Activated effector memory CD4-positive, alpha-beta T cell treated with anti-CD3 and anti-CD28 coated beads, Interleukin-2, amount 50 U/mL, for 16 hours (primary cell): ENCODE measurements around the gene ERVW-1.
"Not testable (repeated sequence)": the region's sequence is repeated elsewhere in the genome, so short reads cannot be mapped to it uniquely, and the experiment has no call there.

Source experiments
- DNase-seq: peaks from one replicate; pipeline ENCODE4 v3.0.0-alpha.2; 2020

ERVW-1 gene

GRCh38 chr7:92466682-92467081 is 11.1 kb downstream of the ERVW-1 start:
- no peak for DNase-seq

- DNase-seq: no peak
Measured at GRCh38 chr7:92464515-92464914, 13.2 kb downstream of the ERVW-1 start.

DNA sequence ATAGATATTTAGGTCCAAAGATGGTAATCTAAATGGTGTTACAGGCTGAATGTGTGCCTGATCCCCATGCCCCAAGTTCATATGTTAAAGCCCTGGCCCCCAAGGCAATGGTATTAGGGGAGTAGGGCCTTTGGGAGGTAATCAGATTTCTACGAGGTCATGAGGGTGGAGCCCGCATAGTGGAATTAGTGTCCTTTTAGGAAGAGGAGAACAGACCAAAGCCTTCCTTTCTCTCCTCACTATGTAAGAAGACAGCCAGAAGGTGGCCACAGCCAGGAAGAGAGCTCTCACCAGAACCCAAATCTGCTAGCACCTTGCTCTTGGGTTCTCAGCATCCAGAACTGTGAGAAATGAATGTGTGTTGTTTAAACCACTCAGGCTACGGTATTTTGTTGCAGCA is 15.2 kb downstream of the ERVW-1 start:
- DNase-seq: no peak

DNA sequence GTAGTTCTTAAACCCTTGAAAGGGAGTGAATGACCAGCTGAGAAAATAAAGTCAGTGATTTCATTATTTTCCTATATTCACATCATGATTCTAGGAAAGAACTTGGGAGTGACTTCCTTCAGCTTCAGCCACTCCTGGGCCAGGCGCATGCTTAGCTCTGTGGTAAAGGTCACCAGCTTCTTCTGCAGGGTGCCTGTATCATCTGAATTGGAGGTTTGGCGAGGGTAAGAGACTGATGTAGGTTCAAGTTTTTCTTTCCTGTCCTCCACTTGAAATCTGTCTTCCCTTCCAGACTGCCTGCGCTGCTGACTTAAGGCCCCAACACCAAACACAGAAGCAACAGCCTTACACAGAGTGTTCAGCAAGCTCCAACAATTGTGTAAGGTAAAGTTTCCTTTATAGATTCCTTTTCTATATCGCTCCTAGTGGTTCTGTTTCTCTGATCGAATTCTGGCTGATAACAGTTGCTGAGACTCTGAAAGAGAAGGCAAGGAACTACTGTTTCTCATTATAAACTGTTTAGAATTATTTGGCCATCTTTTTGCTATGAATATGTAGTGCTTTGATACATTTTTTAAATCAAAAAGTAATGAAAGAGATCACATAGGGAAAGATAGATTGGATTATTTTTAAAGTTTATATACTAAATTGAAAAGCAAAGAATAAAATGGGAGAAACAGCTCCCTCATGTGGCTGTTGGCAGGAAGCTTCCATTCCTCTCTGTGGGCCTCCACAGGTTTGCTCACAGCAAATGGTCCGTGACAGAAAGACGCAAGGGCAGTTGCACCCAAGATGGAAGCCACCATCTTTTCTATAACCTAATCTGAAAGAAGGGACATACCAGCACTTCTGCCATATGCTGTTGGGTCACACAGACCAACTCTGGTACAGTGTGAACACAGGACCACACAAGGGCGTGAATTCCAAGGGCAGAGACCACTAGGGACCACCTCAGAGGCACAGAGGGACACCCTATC is 16.4 kb downstream of the ERVW-1 start:
- peak; percentile 66 for DNase-seq

DNA sequence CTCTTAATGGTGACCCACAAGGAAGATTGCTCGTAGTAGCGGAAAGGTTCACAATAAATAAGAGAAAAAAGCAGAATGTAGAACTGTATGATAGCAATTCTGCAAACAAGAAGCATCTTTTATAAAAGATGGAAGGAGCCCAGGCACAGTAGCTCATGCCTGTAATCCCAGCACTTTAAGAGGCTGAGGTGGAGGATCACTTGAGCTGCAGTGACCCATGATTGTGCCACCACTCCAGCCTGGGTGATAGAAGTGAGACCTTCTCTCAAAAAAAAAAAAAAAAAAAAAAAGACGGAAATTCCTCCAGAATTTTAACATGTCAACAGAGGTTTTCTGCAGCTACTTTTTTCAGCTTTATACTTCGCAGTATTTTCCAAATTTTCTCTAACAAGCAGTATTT is 17.2 kb downstream of the ERVW-1 start:
- DNase-seq: no peak

DNA sequence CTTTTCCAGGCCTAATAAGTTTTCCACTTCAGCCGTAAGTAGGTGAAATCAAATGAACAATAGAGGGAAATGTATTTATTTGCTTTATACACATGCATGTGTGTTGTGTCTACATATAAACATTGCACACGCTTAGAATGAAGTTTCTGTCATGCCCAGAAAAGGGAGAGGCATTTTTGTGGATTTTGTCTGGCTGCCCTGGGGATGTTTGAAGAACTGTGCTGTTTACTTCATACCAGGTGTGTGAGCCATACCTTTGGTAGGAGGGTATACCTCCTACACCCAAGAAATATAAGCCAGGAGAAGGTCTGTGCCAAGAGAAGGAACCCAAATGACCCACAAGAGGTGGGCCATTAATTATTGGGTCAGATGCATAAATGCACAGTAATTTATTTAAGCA is 17.6 kb downstream of the ERVW-1 start:
- DNase-seq: no peak

GRCh38 chr7:92456236-92456635 is 21.5 kb downstream of the ERVW-1 start:
- no peak for DNase-seq

- DNase-seq: no peak
Measured at GRCh38 chr7:92451645-92452044, 26.1 kb downstream of the ERVW-1 start.

DNA sequence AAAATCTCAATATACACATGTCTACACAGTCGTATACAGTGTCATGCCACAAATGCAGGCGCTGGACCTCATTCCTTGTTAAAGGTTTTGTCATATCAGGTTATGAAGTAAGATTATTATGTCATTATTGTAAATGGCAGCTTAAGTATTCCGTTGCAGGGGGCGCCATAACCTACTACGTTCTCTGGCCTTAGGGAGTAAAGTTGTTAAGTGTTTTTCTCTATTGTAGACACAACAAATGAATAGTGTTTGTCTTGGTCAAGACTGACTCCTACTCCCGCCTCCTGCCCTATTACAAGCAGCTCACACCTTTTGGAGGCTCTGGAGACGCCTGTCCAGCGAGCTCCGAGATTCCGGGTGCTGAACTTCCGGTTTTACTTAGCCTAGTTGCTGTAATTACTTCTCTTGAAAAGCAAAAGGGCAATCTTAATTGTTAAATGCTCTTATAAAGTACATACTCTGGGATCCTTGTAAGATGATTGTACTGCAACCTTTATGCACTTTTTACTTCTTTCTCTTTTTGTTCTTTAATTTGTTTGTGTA is 29.5 kb downstream of the ERVW-1 start:
- peak; percentile 84 for DNase-seq

GRCh38 chr7:92447345-92448204 is 30.2 kb downstream of the ERVW-1 start, which contains the start of gene GATAD1:
Gene GATAD1, plus strand, starts transcription at chr7:92447482. Its CDS starts 248 bp downstream, at chr7:92447730.
- DNase-seq: peak; percentile 91

- no peak for DNase-seq
Measured at GRCh38 chr7:92446869-92447344, 30.8 kb downstream of the ERVW-1 start.

DNA sequence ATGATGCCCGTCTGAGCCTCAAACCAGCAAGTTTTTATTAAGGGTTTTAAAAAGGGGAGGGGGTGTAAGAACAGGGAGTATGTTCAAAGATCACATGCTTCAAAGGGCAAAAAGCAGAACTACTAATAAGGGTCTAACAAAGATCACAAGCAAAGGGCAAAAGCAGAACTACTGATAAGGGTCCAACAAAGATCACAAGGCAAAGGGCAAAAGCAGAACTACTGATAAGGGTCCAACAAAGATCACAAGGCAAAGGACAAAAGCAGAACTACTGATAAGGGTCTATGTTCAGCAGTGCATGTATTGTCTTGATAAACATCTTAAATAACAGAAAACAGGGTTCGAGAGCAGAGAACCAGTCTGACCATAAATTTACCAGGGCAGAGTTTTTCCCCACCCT is 35.0 kb downstream of the ERVW-1 start:
- not testable (repeated sequence) for DNase-seq

DNA sequence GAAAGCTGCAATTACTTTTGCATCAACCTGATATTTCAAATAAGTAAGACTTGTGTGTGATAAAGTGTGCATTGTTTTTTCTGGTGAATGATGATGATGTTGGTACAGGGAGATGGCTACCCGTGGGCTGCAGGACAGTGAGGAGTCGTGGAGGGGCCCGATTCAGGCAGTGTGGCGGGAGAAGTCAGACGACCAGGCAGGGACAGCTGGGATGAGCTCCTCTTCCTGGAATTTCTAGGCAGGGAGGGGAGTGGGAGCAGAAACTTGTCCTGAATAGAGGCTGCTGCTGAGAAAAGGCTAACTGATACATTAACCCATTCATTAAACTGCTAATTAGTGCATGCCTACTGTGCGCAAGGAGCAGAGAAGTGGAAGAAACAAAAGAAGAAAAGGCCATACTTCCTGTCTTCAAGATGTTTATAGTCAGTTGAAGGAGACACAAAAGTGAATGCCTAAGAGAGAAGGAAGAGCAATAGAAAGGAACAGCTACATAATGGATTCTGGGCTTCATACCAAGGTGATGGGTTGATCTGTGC is 39.7 kb downstream of the ERVW-1 start:
- no peak for DNase-seq

GRCh38 chr7:92436612-92437445 is 40.9 kb downstream of the ERVW-1 start:
- DNase-seq: no peak

DNA sequence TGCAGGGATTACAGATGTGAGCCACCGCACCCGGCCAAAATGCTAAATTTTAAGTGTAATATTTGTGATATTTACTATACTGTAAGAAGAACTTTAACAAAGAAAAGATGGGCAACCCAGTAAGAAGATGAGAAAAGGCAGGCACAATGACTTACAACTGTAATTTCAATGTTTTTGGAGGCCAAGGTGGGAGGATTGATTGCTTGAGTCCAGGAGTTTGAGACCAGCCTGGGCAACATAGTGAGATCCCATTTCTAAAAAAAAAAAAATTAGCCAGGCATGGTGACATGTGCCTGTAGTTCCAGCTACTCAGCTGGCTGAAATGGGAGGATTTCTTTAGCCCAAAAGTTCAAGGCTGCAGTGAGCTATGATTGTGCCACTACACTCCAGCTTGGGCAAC is 42.2 kb downstream of the ERVW-1 start:
- DNase-seq: no peak

DNA sequence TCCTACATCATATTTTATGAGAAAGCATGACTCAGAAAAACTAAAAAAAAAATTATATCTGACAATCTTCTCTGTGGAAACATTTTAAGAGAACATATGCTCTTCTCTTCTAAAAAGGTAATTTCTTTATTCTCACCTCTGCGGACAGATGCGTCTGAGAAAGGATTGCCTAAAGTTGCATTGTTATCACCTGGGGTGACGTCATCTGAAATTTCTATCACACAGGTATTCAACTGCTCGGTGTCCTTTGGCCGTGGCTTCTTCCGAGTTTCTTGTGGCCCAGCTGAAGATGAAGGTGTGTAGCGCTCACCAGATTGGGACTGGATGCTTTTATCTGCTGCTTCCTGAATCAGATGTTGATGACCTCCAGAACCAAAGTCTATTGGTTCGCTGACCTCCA is 44.7 kb downstream of the ERVW-1 start:
- DNase-seq: no peak

DNA sequence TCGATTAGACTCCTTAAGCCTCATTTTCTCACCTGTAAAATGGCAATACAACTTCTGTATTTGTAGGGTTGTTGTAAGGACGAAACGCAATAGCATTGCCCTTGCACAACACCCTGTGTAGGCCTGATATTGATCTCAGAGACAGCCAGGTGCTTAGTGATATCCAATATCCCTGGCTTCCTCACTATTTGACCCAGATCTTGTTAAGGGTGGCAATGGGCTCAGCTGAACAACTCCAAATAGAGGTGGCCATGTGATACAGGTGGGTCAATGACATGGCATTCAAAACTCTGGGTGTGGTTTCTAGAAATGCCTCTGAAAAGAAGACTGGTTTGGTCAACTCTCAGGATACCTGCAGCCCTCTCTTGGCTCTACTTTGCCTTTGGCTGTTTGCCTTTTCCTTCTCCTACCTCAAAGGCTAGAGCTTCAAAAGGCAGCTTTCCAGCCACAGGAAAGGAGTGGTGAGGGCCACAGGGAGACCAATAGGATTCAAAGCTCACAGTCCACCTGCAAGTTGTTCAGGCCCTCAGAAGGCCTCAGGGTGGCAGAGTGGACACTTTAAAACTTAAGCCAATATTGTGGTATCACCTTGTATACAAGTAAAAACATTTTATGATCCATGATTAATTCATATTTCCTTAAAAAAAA is 45.3 kb downstream of the ERVW-1 start:
- DNase-seq: no peak

- DNase-seq: no peak
Measured at GRCh38 chr7:92427193-92427592, 50.6 kb downstream of the ERVW-1 start.

DNA sequence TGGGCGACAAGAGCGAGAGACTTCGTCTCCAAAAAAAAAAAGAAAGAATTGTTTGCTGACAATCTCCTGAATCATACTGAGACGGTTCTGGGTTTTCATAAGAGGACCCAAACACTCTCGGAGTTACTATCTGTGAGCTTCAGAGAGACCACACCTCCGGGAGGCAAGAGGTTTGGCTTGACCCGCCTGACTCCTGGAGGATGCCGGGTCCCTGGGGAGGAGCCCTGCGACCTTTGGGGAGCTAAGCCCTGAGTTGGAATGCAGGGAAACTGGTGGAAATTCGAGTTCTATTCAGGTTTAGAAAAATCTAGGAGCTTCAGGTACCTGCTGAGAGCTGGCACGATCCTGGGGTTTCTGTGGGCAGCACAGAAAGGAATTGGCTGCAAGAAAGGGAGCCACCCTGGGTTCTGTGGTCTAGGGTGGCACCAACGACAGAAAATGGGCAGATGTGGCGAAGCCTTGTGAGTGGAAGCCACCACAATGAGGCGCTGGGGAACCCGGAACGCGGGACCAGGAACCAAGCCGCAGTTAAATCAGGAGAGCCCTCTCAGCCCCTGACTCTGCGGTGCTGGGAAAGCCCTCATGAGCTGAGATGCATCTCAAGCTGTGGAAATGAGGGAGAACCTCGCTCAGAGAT is 52.3 kb downstream of the ERVW-1 start:
- no peak for DNase-seq

DNA sequence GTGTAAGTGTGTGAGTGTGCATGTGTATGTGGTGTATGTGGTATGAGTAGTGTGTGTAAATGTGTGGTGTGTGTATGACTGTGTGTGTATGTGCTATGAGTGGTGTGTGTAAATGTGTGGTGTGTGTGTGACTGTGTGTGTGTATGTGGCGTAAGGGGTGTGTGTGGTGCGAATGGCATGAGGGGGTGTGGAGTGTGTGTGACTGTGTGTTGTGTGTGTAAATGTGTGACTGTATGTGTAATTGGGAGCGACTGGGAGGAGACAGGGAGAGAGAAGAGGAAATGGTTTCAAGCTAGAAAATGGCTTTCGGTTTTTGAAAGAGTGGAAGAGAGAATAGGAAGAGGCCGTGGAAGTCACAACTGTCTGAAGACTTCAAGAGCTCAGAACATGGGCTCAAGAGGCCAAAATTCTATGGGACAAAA is 54.0 kb downstream of the ERVW-1 start:
- DNase-seq: no peak

DNA sequence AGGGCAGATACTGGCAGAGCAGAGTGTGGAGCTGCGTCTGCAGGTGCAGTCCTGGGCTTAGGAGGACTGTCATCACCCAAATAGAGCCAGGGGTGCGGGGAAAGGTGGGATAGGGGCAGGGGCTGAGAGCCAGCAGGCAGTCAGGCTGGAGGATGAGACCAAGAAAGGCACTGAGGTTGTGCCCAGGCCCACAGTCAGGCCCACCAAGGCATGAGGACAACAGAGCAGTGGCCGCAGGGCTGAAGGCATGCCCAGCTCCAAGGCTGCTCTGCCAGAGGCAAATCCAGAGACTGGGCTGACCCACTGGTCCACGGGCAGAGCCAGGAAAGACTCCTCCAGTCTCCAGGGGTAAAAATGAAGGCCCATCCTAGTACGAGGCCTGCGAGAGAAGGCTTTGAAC is 54.8 kb downstream of the ERVW-1 start:
- no peak for DNase-seq
